Activated CD4-positive, alpha-beta T cell treated with anti-CD3 and anti-CD28 coated beads, Interleukin-2, amount 10 ng/mL, durations not matched to agents 24 days and 14 days (primary cell): Measurements from ENCODE around the gene ZNF581. TPM values are rescaled to one million over a fixed set of nuclear protein-coding genes. Genes with fewer than 3 reads are reported as not detected.

Source experiments
- DNase-seq: peaks from one replicate; pipeline ENCODE4 v3.0.0; 2022
- H3K27ac Mint-ChIP-seq: one replicate; pipeline ENCODE4 v1.8.0; 2022; ENCODE audit warnings: mild to moderate bottlenecking, mixed read lengths
- H3K27me3 Mint-ChIP-seq: one replicate; pipeline ENCODE4 v1.8.0; 2022; ENCODE audit warnings: mixed read lengths
- H3K36me3 Mint-ChIP-seq: one replicate; pipeline ENCODE4 v1.8.0; 2022; ENCODE audit warnings: low read depth, mild to moderate bottlenecking, mixed read lengths
- H3K4me1 Mint-ChIP-seq: one replicate; pipeline ENCODE4 v1.8.0; 2021; ENCODE audit warnings: mixed read lengths
- H3K4me3 Mint-ChIP-seq: one replicate; pipeline ENCODE4 v1.8.0; 2022; ENCODE audit warnings: mild to moderate bottlenecking, moderate library complexity, mixed read lengths
- H3K9me3 Mint-ChIP-seq: one replicate; pipeline ENCODE4 v1.8.0; 2021; ENCODE audit warnings: mixed read lengths
- intact Hi-C: fragments of 100-400 bp; cut with micrococcal nuclease; formaldehyde crosslinking; loops from one replicate; pipeline ENCODE4 v1.15.1; 2023
- total RNA-seq: library from RNA; stranded (reverse); gene quantifications from 2 replicates; pipeline ENCODE4 v1.2.3, GENCODE V29; 2022

ZNF581 gene
- total RNA-seq, 1 donor from 2014 or later, result 32.7 TPM

GRCh38 chr19:55674459-55674840 lies 31.0 kb downstream of the ZNF581 start:
- peaks cover 46% of the 10 kb centered on the region for H3K4me1 Mint-ChIP-seq
- H3K4me3 Mint-ChIP-seq, result peak overlapping the region; percentile 95
- no peaks in the 10 kb centered on the region for H3K9me3 Mint-ChIP-seq
- intact Hi-C loops, result loop anchor here (2.0 kb wide), 1 partner anchor 40 kb away; no protein-coding TSS in a partner anchor
- no peaks in the 10 kb centered on the region for H3K27me3 Mint-ChIP-seq
- H3K27ac Mint-ChIP-seq, result peak overlapping the region; percentile 62
- DNase-seq, result peak; percentile 61
- peaks cover 52% of the 10 kb centered on the region for H3K36me3 Mint-ChIP-seq

- peaks cover 52% of the 10 kb centered on the region for H3K36me3 Mint-ChIP-seq
- H3K27ac Mint-ChIP-seq, result peak within 1 kb of the TSS; percentile 90
- DNase-seq, result peak; percentile 99
- peak within 1 kb of the TSS; percentile 95 for H3K4me3 Mint-ChIP-seq
- no peaks in the 10 kb centered on the region for H3K9me3 Mint-ChIP-seq
- no peaks in the 10 kb centered on the region for H3K27me3 Mint-ChIP-seq
- H3K4me1 Mint-ChIP-seq, result peaks cover 52% of the 10 kb centered on the region
- intact Hi-C loops, result loop anchor here (1.0 to 2.0 kb wide), 4 partner anchors 21 to 466 kb away; partner anchors contain the start of genes ZNF444 and ZNF581
Measured at GRCh38 chr19:55674841-55675660, 31.6 kb downstream of the ZNF581 start, which contains the start of gene EPN1. Gene EPN1 (plus strand): TSS chr19:55675226. CDS start chr19:55678628, 3,402 bp downstream.

GRCh38 chr19:55675661-55676354 lies 32.4 kb downstream of the ZNF581 start:
- H3K4me1 Mint-ChIP-seq, result peaks cover 51% of the 10 kb centered on the region
- intact Hi-C loops, result loop anchor here (1.0 to 2.0 kb wide), 4 partner anchors 22 to 465 kb away; partner anchors contain the start of genes ZNF444 and ZNF581

GRCh38 chr19:55676383-55676782 lies 32.9 kb downstream of the ZNF581 start:
- H3K4me3 Mint-ChIP-seq, result peak overlapping the region; percentile 95

More at GRCh38 chr19:55675661-55676354, 32.4 kb downstream of the ZNF581 start:
- Mint-ChIP-seq H3K36me3 (peaks cover 47% of the 10 kb centered on the region), H3K4me3 (peak overlapping the region; percentile 95), H3K27me3 (no peaks in the 10 kb centered on the region), H3K9me3 (no peaks in the 10 kb centered on the region), H3K27ac (peak overlapping the region; percentile 90)
- DNase-seq, result no peak

GRCh38 chr19:55676889-55677505 lies 33.5 kb downstream of the ZNF581 start:
- Mint-ChIP-seq H3K4me3 (peak overlapping the region; percentile 95), H3K36me3 (peaks cover 39% of the 10 kb centered on the region), H3K27ac (peak overlapping the region; percentile 45), H3K9me3 (no peaks in the 10 kb centered on the region), H3K4me1 (peaks cover 44% of the 10 kb centered on the region), H3K27me3 (no peaks in the 10 kb centered on the region)
- intact Hi-C loops, result no loop called here
- DNase-seq, result no peak

More at GRCh38 chr19:55676383-55676782, 32.9 kb downstream of the ZNF581 start:
- Mint-ChIP-seq H3K27me3 (no peaks in the 10 kb centered on the region), H3K9me3 (no peaks in the 10 kb centered on the region), H3K27ac (peak overlapping the region; percentile 45), H3K36me3 (peaks cover 42% of the 10 kb centered on the region), H3K4me1 (peaks cover 46% of the 10 kb centered on the region)
- no peak for DNase-seq
- intact Hi-C loops, result no loop called here

GRCh38 chr19:55677572-55678028 lies 34.2 kb downstream of the ZNF581 start:
- H3K9me3 Mint-ChIP-seq, result no peaks in the 10 kb centered on the region
- intact Hi-C loops, result no loop called here
- peak overlapping the region; percentile 20 for H3K4me3 Mint-ChIP-seq
- peaks cover 34% of the 10 kb centered on the region for H3K36me3 Mint-ChIP-seq
- H3K27ac Mint-ChIP-seq, result peak overlapping the region; percentile 1
- DNase-seq, result no peak
- no peaks in the 10 kb centered on the region for H3K27me3 Mint-ChIP-seq
- H3K4me1 Mint-ChIP-seq, result peaks cover 42% of the 10 kb centered on the region

- intact Hi-C loops, result no loop called here
- DNase-seq, result no peak
- no peaks in the 10 kb centered on the region for H3K27me3 Mint-ChIP-seq
- H3K4me3 Mint-ChIP-seq, result no peak overlapping the region
- H3K4me1 Mint-ChIP-seq, result peaks cover 42% of the 10 kb centered on the region
- no peaks in the 10 kb centered on the region for H3K9me3 Mint-ChIP-seq
- H3K36me3 Mint-ChIP-seq, result peaks cover 34% of the 10 kb centered on the region
- H3K27ac Mint-ChIP-seq, result peak overlapping the region; percentile 1
Measured at GRCh38 chr19:55678121-55678671, 34.7 kb downstream of the ZNF581 start.

GRCh38 chr19:55679343-55680257 lies 36.2 kb downstream of the ZNF581 start:
- no peaks in the 10 kb centered on the region for H3K27me3 Mint-ChIP-seq
- H3K4me1 Mint-ChIP-seq, result peaks cover 35% of the 10 kb centered on the region
- no peak overlapping the region for H3K4me3 Mint-ChIP-seq
- H3K36me3 Mint-ChIP-seq, result peaks cover 36% of the 10 kb centered on the region
- intact Hi-C loops, result no loop called here
- no peak for DNase-seq
- peak overlapping the region; percentile 64 for H3K27ac Mint-ChIP-seq
- H3K9me3 Mint-ChIP-seq, result no peaks in the 10 kb centered on the region

- Mint-ChIP-seq H3K27ac (no peak overlapping the region), H3K27me3 (no peaks in the 10 kb centered on the region), H3K9me3 (no peaks in the 10 kb centered on the region), H3K4me1 (peaks cover 33% of the 10 kb centered on the region), H3K4me3 (no peak overlapping the region), H3K36me3 (peaks cover 39% of the 10 kb centered on the region)
- intact Hi-C loops, result no loop called here
- no peak for DNase-seq
Measured at GRCh38 chr19:55680339-55681130, 37.1 kb downstream of the ZNF581 start.

- H3K36me3 Mint-ChIP-seq, result peaks cover 44% of the 10 kb centered on the region
- no peak overlapping the region for H3K4me3 Mint-ChIP-seq
- no peaks in the 10 kb centered on the region for H3K27me3 Mint-ChIP-seq
- peaks cover 27% of the 10 kb centered on the region for H3K4me1 Mint-ChIP-seq
- H3K9me3 Mint-ChIP-seq, result no peaks in the 10 kb centered on the region
- no peak for DNase-seq
- H3K27ac Mint-ChIP-seq, result no peak overlapping the region
- intact Hi-C loops, result no loop called here
Measured at GRCh38 chr19:55681131-55682092, 38.0 kb downstream of the ZNF581 start.
